HG03520 (cell line): Measurements from ENCODE around the gene DOCK10.
A peak's percentile ranks its signal among the peaks of the same experiment; 100 is the strongest.

Experiments used
- ATAC-seq: cut with Tn5 transposase; IDR thresholded peaks from one replicate; pipeline ENCODE4 v1.9.1; 2021; ENCODE audit warnings: mild to moderate bottlenecking, moderate library complexity; ENCODE audit not compliant: unreplicated experiment

DOCK10 gene

DNA sequence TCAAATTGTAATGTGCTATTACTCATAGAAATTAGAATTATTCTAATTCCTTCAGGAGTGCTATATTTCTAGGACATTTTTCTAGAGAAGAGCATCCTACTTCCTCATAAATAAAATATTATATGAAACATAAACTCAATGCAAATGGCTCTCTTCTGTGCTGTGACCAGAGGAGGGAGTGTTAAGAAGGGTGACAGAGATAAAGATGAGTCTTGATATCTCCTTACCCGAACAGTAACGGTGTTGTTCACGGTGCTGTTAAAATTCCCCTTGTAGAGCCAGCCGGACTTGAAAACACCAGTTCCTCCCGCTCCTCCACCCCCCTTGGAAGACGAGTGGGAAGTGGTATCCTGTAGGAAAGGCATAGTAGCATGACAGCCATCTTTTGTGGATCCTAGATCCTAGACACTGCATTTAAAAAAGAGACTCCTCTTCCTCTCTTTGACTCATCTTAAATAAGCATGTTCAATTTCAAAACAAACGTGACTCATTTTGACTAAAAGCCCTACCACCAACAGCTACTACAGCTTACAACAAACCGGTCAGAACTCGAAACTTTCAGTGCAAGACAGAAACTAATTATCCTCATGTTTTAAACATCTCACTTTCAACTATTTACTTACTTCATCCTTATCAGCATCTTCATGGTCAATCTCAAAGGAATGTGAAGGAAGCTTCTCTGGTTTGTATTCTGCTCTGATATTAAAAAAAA is 156.3 kb downstream of the DOCK10 start:
- peak; percentile 86 for ATAC-seq

DNA sequence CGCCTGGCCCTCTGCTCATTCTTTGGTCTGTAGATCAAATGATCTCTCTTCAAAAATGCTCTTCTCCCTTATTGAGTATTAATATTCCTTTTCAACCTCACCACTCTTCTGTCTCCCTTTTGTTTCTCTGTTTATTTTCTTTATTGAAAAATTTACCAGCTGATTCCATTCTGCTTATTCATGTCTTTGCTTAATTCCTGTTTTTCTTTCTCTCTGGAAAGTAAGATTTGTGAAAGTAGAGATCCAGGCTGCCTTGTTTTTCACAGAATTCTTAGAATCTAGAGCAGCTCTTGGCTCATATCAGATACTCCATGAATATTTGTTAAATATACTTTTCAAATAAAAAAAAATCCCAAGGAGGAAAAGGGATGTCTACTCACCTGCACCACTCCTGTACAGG is 157.0 kb downstream of the DOCK10 start:
- ATAC-seq = no peak

DNA sequence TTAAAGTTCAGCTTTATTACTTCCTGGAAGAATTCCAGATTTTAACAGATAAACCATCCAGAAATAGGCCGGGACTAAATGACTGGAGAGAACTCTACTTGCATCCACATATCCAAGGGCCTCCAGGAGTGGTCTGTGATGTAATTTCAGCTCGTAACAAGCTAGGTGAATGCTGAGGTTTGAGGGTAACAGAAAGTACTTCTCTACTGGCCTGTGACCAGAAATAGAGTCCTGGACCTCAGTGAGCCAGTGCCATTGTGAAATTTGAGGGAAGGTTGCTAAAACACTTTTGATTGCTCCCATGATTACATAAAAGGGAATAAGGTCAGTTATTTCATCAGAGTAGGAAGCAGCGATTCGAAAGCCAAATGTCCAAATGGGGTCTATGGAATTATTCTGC is 158.1 kb downstream of the DOCK10 start:
- no peak for ATAC-seq

DNA sequence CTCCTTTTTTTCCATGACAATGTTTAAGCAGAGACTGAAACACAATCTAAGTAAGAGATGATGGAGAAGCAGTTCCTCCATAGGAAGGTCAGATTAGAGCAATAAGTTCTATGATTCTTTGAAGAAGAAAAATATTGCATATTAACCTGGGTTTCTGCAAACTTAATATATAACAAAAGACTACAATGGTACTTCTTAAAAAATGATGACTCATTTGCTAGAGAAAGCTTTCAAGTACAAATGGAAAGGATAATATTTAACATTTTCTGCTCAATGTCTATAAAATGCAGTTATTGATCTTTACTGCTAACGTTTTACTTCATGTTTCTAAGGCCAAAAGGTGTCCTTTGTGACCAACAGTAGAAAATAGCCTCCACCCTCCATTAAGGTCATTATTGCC is 158.6 kb downstream of the DOCK10 start:
- no peak for ATAC-seq

DNA sequence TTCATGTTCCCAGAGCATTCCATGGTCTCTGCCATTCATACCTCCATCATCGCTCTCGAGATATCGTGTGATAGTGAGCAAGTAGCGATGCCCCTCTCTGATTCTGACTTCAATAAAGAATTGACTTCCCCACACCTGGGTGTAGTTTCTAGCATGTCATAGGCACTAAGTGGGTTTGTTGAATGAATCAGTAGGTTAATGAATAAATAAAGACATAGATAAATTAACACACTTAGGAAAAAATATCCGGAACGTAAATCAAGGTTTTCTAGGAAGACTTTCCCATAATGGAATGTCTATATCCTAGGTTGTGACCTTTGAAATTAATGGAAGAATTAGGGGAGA is 159.1 kb downstream of the DOCK10 start:
- no peak for ATAC-seq

DNA sequence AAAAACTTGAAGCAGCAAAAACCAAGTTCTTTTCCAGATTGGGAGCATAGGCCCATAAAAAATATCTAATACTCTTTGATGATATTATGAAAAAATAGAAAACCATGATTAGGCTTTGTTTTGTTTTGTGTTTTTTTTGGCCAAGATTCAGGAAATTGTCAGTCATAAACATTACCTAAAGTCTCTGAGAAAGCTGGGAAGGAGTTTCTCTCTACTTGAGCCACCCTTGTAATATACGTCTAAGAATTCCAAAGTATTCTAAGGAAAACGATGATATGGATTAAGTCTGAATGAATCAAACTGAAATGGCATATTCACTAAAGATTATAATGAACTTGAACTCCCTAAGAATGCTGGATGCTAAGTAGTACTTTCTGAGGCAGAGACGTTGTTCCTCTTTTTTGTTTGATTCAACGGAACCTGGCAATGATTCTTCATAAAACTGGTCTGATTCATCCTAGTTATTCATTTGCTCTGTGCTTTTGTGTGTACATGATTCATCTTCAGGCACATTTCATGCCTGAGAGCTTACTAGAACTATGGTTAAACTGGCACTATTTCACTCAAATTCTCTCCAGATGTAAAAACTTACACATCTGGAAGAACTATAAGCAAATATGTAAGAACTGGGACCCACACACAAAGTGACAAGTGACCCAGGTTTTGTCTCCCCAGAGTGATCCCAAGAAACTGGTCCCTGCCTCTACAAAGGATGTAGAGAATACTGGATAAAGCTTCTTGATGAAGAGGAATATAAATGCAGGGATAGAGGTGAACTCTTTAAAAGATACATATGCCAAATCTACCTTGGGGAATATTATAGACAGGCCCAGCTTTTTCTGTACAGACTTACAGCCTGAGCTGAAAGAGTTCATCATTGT is 159.7 kb downstream of the DOCK10 start:
- ATAC-seq = no peak

DNA sequence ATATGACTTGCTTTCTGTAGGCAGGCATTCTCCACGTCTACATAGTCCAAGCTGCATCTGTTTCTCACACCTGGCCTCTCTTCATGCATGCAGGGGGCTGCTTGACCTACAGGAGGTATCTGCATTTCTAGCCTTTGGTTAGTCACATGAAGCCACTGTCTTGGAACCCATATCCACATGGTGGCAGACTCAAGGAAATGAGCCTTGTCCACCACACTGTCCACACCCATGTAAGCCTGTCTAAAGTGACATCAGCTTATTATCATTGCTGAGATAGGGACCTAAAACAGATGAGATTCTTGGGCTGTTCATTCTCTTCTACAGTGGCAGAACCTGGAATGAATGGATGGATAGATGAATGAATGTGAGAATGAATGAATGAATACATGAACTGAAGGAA is 160.4 kb downstream of the DOCK10 start:
- ATAC-seq = no peak

DNA sequence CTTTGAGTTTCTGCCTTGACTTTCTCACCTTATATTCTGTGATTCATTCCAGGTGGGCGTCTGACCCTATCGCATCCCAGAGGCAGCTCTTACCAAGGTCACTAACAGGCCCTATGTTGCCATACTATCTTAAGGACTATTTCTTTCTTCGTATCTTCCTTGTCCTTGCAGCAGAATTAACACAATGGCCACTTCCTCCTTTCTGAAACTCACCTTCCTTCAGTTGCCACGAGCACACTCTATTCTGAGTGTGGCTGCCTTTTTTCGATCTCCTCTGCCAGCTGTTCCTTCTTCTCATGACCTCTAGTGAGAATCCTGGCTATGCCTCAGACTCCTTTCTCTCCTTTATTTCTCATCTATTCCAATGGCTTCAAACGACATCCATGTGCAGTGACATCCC is 165.7 kb downstream of the DOCK10 start:
- no peak for ATAC-seq

DNA sequence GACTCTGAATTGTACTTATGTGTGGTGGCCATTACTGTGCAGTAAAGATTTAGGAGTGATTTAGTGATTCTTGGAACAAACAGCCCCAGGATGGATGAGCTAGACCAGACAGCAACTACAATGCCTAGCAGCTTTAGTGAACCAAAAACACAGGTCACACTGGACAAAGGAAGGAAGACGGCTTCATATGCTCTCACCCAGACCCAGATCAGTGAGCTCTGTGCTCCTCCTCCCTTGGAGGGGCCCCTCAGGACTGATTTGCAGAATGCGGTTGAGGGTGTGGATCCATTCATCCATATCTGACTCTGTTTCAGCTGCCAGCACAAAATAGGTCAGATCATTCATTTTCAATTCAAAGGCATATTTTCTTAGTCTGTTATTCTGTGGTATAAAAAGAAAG is 166.4 kb downstream of the DOCK10 start:
- ATAC-seq = peak; percentile 60

DNA sequence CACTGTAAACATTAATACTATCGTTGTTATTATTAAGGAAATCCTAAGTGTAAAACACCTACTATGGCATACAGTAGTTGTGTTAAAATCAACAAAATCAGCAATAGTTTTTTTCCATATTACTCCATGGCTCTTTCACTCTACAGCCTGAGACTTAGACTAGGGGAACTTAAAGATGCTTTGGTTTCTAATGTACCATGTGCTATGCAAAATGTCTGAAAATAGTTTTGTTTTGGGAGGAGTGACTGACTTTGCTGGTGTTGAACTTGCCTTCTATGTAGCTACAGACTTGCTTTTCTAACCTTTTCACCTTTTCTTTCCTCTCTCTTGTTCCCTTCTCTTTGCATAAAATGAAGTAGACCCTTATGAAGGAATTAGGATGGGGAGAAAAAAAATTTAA is 167.1 kb downstream of the DOCK10 start:
- ATAC-seq = no peak

DNA sequence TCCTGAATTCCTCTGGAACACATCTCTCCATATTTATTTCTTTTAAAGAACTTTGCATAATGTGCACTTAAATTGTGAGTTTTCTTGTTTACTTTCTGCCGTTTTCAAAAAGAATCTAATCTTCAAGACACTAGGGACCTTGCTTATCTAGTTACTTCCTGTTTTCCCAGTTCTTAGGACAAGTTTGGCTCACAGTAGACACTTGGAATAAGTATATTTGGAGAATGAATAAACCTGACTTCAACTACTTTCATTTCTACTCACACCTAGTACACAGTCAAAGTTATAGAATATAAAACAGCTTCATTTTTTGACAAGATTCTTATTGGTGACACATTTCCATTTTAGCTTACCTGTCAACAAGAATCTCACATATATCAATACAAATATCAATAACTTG is 170.5 kb downstream of the DOCK10 start:
- no peak for ATAC-seq

DNA sequence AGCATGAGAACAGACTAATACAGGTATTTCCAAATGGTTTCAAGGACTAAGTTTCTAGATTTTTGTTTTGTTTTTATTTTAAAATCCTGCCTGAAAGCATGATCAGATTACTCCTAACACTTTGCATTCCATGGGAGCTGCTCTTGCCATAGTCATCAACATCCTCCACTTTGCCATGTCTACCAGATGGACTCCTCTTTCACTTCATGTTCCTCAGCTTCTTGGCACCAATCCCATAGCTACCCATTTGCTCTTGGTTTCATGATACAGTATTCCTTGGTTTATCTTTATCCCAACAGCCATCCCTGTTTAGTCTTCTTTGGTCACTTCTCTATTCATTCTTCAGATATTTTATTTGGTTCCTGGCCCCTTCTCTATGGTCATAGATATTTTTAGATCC is 171.9 kb downstream of the DOCK10 start:
- ATAC-seq = no peak

DNA sequence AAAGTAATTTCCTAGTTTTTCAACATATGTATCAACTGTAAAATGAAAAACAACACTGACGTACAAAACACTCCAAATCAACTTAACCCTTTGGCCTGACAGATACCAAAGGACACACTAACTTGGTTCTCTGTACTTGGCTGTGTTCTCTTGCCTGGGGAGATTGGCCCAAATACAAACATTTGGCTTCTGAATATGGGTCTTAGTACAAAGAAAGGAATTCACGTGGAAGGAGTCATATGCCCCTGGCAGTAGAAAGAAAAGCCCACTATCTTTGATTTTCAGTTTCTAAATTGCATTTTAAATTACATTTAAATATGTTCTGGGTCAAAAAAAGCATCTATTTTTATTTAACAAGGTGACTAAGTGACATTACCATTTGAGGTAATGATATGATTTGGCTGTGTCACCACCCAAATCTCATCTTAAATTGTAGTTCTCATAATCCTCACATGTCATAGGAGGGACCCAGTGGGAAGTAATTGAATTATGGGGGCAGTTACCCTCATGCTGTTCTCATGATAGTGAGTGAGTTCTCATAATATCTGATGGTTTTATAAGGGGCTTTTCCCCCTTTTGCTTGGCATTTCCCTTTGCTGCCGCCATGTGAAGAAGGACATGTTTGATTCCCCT is 172.6 kb downstream of the DOCK10 start:
- ATAC-seq = no peak

DNA sequence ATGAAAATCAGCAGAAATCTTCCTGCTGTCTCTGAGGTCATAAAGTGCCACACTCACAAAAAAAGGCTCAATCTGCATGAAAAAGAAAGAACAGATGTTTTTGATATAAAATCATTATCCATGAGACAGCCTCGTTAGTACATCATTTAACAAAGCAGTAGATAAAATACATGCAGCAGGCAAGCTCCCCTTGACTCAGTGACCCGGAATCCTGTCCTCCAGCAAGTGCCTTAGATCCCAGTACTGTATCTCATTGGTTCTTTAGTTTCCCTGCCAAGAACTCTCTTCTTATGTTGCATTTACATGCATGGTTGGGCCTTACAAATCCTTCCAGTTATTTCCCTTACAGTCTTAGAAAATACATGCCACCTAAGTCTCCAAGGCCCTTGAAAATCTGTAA is 177.3 kb downstream of the DOCK10 start:
- ATAC-seq = no peak

DNA sequence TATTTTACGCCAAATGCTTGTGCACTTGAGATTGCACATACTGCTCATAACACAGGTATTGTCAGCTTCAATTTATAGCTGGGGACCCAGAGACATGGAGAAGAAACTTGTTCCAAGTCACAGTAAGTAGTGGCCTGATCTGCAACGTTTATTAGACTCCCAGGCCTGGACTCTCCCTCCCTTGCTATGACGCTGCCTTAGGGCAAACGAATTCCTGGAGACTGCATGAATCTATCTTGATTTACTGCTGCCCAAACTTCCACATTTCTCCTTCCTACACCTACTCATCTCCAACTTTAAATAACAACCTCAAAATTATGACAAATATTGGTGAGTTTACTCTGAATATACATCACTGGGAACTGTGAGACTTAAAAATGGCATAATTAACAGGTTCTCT is 181.0 kb downstream of the DOCK10 start:
- no peak for ATAC-seq

DNA sequence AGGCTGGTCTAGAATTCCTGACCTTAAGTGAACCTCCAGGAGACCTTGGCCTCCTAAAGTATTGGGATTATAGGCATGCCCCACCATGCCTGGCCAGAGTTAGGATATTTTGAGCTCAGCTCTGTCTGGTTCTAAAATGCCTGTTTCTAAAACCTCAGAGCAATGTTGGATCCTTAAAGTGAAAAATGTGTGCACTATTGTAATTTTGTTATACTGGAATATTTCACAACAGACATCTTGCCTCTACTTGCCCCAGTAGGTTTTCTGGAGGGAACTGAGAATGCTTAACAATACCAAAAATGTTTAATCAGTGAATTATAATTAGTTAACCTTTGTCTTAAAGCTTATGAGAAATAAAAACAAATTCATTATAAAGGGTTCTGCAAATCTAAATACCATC is 181.5 kb downstream of the DOCK10 start:
- ATAC-seq = no peak

DNA sequence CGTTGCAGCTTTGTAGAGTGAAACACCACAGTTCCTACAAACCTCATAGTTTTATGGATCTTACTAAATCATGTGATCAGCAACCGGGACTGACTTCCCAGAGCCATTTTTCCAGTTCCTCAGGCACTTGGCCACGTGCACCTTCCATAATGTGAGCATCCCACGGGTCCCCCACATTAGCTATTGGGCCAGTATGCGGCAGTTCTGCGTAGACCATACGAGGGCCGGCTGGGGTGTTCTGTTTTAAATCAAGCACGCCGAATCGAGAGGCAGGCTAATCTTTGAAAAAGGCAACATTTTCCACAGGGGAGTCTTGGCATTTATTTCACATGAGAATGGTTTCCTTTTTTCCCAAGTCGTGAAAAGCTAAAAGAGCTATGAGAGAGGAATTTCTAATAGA is 190.5 kb downstream of the DOCK10 start:
- ATAC-seq = no peak

DNA sequence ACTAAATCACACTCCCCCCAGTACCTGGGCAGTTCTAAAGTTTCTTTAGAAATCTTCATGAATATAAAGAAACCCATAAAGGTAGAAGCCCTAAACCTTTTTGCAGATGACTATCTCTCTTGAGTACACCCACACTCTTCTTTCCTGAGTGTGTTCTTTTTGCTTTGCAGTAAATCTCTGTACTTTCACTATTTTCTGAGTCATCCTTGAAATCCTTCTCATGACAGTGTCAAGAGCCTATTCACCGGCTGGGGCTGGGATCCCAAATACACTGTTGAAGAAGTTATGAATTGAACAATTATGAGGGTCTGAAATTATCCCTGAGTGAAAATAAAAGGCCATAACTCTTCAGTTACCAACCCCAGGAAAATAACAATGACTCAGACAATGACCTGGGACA is 192.2 kb downstream of the DOCK10 start:
- ATAC-seq = no peak

DNA sequence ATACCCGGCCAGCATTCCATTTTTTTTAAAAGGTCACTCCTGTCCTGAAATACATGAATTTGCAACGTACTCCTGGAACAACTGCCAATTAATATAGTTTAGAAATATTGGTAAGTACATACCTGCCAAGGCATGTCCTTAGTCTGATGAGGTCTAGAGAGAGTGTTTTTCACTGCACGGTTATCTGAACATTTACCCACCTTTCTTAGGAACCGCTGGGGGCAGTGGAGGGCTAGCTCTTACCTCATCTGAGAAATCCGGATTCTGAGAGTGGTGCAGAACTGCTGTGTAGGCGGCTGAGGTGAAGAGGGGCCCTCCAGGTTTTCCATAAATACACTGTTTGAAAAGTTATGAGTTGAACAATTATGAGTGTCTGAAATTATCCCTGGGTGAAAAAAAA is 193.0 kb downstream of the DOCK10 start:
- no peak for ATAC-seq

DNA sequence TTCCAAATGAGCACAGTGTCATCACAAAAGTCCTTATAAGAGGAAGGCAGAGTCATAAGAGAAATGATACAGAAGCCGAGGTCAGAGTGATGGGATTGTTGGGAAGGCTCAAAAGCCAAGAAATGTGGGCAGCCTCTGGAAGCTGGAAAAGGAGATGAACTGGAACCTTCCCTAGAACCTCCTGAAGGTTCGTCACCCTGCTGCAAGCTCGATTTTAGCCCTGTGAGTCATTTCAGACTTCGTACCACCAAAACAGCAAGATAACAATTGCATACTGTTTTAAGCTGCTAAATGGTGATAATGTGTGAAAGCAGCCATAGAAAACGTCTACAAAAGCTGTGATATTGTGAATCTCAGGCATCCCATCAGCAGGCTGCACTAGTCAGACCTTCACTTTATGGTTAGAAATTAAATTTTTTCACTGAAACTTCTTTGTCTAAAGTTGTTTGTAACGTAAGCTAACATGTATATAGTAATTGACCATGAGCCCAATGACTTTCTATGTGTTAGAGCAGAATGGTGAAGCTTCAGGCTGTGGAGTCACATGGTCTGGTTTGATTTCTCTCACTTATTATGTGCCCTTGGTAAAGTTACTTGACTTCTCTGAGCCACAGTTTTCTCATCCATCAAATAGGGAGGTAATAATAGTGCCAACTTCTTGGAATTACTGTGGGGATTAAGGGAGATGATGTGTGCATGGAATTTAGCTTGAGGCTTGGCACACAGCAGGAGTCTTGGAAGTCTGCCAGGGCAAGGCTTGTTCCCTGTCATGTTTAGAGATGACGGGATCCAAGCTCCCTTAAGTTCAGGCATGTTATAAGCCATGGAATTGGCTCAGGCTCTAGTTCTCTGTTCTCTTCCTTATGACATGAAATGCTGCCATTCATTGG is 194.1 kb downstream of the DOCK10 start:
- ATAC-seq = no peak

DNA sequence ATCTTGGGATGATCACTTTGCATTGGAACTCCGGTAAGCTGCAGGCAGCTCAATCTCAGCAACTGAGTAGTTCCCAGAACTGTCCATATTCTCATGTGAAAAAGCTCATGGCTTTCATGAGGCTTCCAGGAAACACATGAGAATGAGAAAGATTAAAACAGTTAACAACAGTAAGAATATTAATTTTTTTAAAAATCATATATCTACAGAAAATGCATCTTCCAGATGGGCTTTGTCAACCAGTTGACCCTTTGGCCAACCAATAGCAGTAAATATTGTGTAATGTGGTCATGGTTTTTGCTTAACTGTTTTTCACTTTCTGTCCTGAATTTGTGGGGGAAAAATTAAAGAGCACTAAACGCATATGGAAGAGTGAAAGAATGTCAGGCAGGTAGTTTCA is 194.9 kb downstream of the DOCK10 start:
- ATAC-seq = no peak
